Stimulated activated CD4-positive, alpha-beta T cell treated with anti-CD3 and anti-CD28 coated beads, Interleukin-2, amount 100 ng/mL, for 48 hours (primary cell): ENCODE measurements around the gene SLC35A5.
A peak's percentile ranks its signal among the peaks of the same experiment; 100 is the strongest.

Experiments used
- DNase-seq, 2 donors: peaks; one replicate each; pipeline ENCODE4 v3.0.0-alpha.2; 2020

Gene SLC35A5

GRCh38 chr3:112627419-112627818 is 65.6 kb downstream of the SLC35A5 start:
- no peak for DNase-seq

- no peak for DNase-seq
These were observed 66.1 kb downstream of the SLC35A5 start for GRCh38 chr3:112627919-112628466.

DNA sequence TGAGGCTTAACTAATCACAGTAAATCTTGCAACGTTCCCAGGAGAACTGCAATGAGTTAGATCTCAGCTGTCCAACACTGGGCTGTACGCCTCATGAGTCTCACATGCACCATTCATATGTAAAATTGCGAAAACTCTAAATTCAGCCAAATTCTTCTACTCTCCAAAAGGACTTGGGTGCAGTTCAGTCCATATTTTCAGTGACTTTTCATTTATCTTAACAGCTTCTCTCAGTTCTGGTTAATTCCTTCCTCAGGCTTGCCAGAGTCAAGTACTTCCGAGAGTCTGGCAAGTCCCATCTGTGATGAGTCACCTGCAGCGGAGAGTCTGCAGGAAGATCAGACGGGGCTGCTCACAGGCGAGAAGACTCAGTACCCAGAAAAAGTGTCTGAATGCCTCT is 67.6 kb downstream of the SLC35A5 start:
- peak in 1 of 2 donors; percentile 18 for DNase-seq

DNA sequence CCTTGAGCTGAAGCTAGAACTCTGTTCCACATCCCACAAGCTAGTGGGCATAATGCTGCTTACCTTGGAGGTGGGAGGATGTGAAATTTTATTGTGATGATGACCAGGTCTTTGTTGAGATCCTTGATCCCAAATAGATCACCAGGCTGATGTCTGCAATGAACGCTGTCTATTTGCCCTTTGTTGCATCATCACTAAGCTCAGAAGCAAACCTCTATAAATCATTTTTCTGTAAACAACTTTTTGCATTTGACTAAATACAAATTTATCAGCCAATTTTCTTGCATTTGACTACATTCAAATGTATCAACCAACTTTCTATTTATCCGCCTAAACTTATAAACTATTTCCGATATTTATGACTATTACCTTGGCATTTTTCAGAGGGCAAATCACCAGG is 69.4 kb downstream of the SLC35A5 start:
- no peak for DNase-seq

GRCh38 chr3:112632596-112632995 is 70.8 kb downstream of the SLC35A5 start:
- no peak for DNase-seq

GRCh38 chr3:112633191-112633590 is 71.3 kb downstream of the SLC35A5 start:
- DNase-seq: no peak

- DNase-seq: no peak
These were observed 71.9 kb downstream of the SLC35A5 start for GRCh38 chr3:112633757-112634156.

DNA sequence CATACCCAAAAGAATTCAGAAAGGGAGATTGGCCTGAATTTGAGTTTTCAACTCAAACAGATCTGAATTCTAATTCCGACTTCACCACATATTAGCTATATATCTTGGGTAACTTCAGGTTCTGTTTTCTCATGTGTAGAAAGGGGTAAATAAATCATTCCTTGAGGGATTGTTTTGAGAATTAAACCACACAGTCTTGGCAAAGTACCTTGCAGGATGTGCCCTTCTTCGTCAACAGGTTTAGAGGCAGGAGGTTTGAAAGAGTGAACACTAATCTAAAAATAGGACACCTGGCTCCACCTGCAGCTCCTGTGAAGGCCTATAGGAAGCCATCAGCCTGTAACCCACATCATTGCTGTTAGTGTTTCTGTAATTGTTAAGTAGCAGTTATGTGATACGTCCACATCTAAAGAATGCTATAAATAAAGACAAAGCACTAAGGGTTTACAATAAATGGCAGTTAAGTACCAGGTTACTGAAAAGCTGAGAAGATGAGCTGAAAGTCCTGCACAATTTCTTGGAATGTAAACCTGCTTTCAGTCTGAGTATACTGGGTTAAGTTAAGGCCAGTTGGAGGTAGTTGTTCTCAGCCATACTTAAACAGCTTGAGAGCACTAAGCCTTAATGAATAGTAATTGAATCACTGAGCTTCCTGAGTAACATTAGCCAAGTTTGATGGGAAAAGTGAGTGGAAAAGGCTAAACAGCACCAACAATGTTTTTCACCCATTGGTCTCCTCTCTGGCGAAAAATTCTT is 73.1 kb downstream of the SLC35A5 start:
- DNase-seq: no peak
